BLaER1 treated with 17β-estradiol and CSF1 and Interleukin-3, amounts not matched to agents 10 nM and 100 nM (cell line): ENCODE data around the gene USP49.
"Not testable (repeated sequence)": the region's sequence is repeated elsewhere in the genome, so short reads cannot be mapped to it uniquely, and the experiment has no call there.

Source experiments
- H3K27ac ChIP-seq, 11 experiments: shearing (Covaris generic); formaldehyde crosslinking; 2 replicates each; pipeline ENCODE4 v1.8.1; 2022
- H3K27me3 ChIP-seq, 11 experiments: shearing (Covaris generic); formaldehyde crosslinking; 2 replicates each; pipeline ENCODE4 v1.8.1; 2022
- H3K36me3 ChIP-seq, 11 experiments: shearing (Covaris generic); formaldehyde crosslinking; 2 replicates each; pipeline ENCODE4 v1.8.1; 2022
- H3K4me1 ChIP-seq, 10 experiments: shearing (Covaris generic); formaldehyde crosslinking; 2 replicates each; pipeline ENCODE4 v1.8.1; 2022
- H3K4me2 ChIP-seq, 11 experiments: shearing (Covaris generic); formaldehyde crosslinking; 2 replicates each; pipeline ENCODE4 v1.8.1; 2022
- H3K4me3 ChIP-seq, 10 experiments: shearing (Covaris generic); formaldehyde crosslinking; 2 replicates each; pipeline ENCODE4 v1.8.1; 2022
- H3K9ac ChIP-seq, 11 experiments: shearing (Covaris generic); formaldehyde crosslinking; 2 replicates each; pipeline ENCODE4 v1.8.1; 2022
- H3K9me3 ChIP-seq, 11 experiments: shearing (Covaris generic); formaldehyde crosslinking; replicated peaks in 1 of 11; 2 replicates each; pipeline ENCODE4 v1.8.1; 2022
- H4K20me1 ChIP-seq, 11 experiments: shearing (Covaris generic); formaldehyde crosslinking; 2 replicates each; pipeline ENCODE4 v1.8.1; 2022
- Cebpa-rat ChIP-seq, 11 experiments: shearing (Covaris generic); IDR thresholded peaks; 2 replicates each; pipeline ENCODE4 v1.8.1; 2022

The USP49 gene

GRCh38 chr6:41822021-41822420 is 73.2 kb downstream of the USP49 start:
- H3K9me3 ChIP-seq: no peaks in the 10 kb centered on the region
- no peak overlapping the region for H3K27ac ChIP-seq
- H3K27me3 ChIP-seq: no peaks in the 10 kb centered on the region
- H4K20me1 ChIP-seq: no peaks in the 10 kb centered on the region
- H3K4me2 ChIP-seq: no peak overlapping the region
- no peak overlapping the region for H3K4me3 ChIP-seq
- H3K4me1 ChIP-seq: peaks cover 0 to 23% (median 0%) of the 10 kb centered on the region in 10 experiments; a peak in 6 of 20 replicates
- no peak overlapping the region for H3K9ac ChIP-seq
- no peak for TF ChIP-seq Cebpa-rat (IDR thresholded peaks at IDR 0.05)
- H3K36me3 ChIP-seq: peaks cover 0 to 58% (median 19%) of the 10 kb centered on the region in 11 experiments; a peak in 12 of 22 replicates

GRCh38 chr6:41821266-41821665 is 73.9 kb downstream of the USP49 start:
- peaks cover 0 to 58% (median 19%) of the 10 kb centered on the region in 11 experiments; a peak in 12 of 22 replicates for H3K36me3 ChIP-seq
- no peak overlapping the region for H3K9ac ChIP-seq
- H3K4me3 ChIP-seq: no peak overlapping the region
- no peak overlapping the region for H3K4me2 ChIP-seq
- no peaks in the 10 kb centered on the region for H4K20me1 ChIP-seq
- no peak overlapping the region for H3K27ac ChIP-seq
- peaks cover 0 to 23% (median 0%) of the 10 kb centered on the region in 10 experiments; a peak in 6 of 20 replicates for H3K4me1 ChIP-seq
- H3K9me3 ChIP-seq: no peaks in the 10 kb centered on the region
- no peak for TF ChIP-seq Cebpa-rat (IDR thresholded peaks at IDR 0.05)
- no peaks in the 10 kb centered on the region for H3K27me3 ChIP-seq

- Histone ChIP-seq H3K4me2 (no peak overlapping the region; a peak in 2 of 22 replicates), H3K36me3 (peaks cover 0 to 56% (median 19%) of the 10 kb centered on the region in 11 experiments; a peak in 12 of 22 replicates), H3K4me1 (0 out of 20 replicates have a peak, but pooled peaks cover 0 to 7% (median 0%) of the 10 kb centered on the region in 10 experiments), H3K9ac (no peak overlapping the region), H3K4me3 (no peak overlapping the region), H3K9me3 (no peaks in the 10 kb centered on the region), H3K27ac (no peak overlapping the region), H3K27me3 (no peaks in the 10 kb centered on the region), H4K20me1 (no peaks in the 10 kb centered on the region)
- no peak for TF ChIP-seq Cebpa-rat (IDR thresholded peaks at IDR 0.05)
Measured at GRCh38 chr6:41818271-41819054, 76.7 kb downstream of the USP49 start.

- Histone ChIP-seq H3K27ac (no peak overlapping the region), H3K36me3 (peaks cover 0 to 31% (median 11%) of the 10 kb centered on the region in 11 experiments; a peak in 10 of 22 replicates), H3K9ac (no peak overlapping the region), H3K27me3 (no peaks in the 10 kb centered on the region), H4K20me1 (no peaks in the 10 kb centered on the region), H3K4me3 (no peak overlapping the region), H3K4me1 (0 out of 20 replicates have a peak, but pooled peaks cover 0 to 7% (median 0%) of the 10 kb centered on the region in 10 experiments), H3K9me3 (no peaks in the 10 kb centered on the region), H3K4me2 (no peak overlapping the region)
- TF ChIP-seq Cebpa-rat (IDR thresholded peaks at IDR 0.05): no peak
Measured at GRCh38 chr6:41815587-41815986, 79.6 kb downstream of the USP49 start.

DNA sequence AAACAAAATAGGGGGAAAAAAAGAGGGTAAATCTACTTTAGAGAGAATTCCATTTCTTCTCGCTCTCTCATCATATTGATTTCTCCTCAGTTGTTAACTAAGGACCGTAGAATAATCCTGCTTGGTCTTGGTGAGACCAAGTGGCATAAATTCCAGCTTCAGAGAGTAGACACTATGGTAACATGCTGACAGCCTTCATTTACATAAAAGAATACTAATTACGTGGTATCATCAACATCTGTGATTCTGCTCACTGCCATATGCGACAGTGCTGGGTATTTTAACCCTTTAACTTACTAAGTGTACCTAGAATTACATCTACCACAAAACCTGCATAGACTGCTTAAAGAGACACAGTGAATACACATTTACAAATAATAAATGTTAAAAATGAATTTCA is 80.5 kb downstream of the USP49 start:
- Histone ChIP-seq H3K27me3 (no peaks in the 10 kb centered on the region), H3K4me2 (no peak overlapping the region), H3K4me3 (no peak overlapping the region), H3K9ac (no peak overlapping the region), H3K27ac (no peak overlapping the region), H3K4me1 (0 out of 20 replicates have a peak, but pooled peaks cover 0 to 7% (median 0%) of the 10 kb centered on the region in 10 experiments), H4K20me1 (no peaks in the 10 kb centered on the region), H3K36me3 (peaks cover 0 to 28% (median 9%) of the 10 kb centered on the region in 11 experiments; a peak in 10 of 22 replicates), H3K9me3 (no peaks in the 10 kb centered on the region)
- TF ChIP-seq Cebpa-rat (IDR thresholded peaks at IDR 0.05): no peak

DNA sequence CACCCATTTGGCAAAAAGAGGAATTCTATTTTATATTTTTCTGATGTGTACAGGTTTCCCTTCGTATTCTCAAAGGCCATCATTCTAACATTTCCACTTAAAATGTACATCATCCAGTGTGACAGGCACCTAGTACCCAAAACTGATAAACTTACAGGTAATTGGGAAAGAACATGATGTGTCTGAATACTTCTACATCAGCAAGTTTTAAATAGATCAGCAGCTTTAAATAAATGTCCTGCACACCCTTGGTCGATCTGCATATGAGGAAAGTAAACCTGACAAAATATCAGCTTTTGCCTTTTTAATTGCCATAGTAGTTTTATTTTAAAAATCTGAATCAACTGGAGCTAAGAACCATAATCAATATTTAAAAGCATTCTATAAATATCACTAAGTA is 81.2 kb downstream of the USP49 start:
- Histone ChIP-seq H3K36me3 (peaks cover 0 to 27% (median 9%) of the 10 kb centered on the region in 11 experiments; a peak in 10 of 22 replicates), H3K4me3 (no peak overlapping the region), H4K20me1 (no peaks in the 10 kb centered on the region), H3K27me3 (no peaks in the 10 kb centered on the region), H3K27ac (no peak overlapping the region), H3K4me2 (no peak overlapping the region), H3K9me3 (no peaks in the 10 kb centered on the region), H3K9ac (no peak overlapping the region), H3K4me1 (0 out of 20 replicates have a peak, but pooled peaks cover 0 to 5% (median 0%) of the 10 kb centered on the region in 10 experiments)
- no peak for TF ChIP-seq Cebpa-rat (IDR thresholded peaks at IDR 0.05)

- TF ChIP-seq Cebpa-rat (IDR thresholded peaks at IDR 0.05): no peak
- H3K9ac ChIP-seq: no peak overlapping the region
- H3K27ac ChIP-seq: no peak overlapping the region
Measured at GRCh38 chr6:41813469-41813868, 81.7 kb downstream of the USP49 start.

DNA sequence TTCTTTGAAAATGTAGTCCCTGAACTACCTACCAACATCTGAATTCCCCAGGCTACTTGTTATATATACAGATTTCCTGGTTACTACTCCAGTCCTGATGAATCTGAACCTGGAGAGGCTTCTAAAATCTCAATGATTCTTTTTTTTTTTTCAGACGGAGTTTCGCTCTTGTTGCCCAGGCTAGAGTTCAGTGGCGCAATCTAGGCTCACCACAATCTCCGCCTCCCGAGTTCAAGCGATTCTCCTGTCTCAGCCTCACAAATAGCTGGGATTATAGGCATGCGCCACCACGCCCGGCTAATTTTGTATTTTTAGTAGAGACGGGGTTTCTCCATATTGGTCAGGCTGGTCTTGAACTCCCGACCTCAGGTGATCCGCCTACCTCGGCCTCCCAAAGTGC is 83.2 kb downstream of the USP49 start:
- H3K9me3 ChIP-seq, H3K27ac ChIP-seq, H3K27me3 ChIP-seq, H3K4me1 ChIP-seq, H3K4me3 ChIP-seq, H3K4me2 ChIP-seq, H3K9ac ChIP-seq, H4K20me1 ChIP-seq: not testable (repeated sequence)
- H3K36me3 ChIP-seq: peaks cover 0 to 36% (median 4%) of the 10 kb centered on the region in 11 experiments; a peak in 10 of 22 replicates

More at GRCh38 chr6:41813469-41813868, 81.7 kb downstream of the USP49 start:
- 0 out of 20 replicates have a peak, but pooled peaks cover 0 to under 1% (median 0%) of the 10 kb centered on the region in 10 experiments for H3K4me1 ChIP-seq
- H3K27me3 ChIP-seq: no peaks in the 10 kb centered on the region
- H4K20me1 ChIP-seq: no peaks in the 10 kb centered on the region
- H3K36me3 ChIP-seq: peaks cover 0 to 24% (median 9%) of the 10 kb centered on the region in 11 experiments; a peak in 10 of 22 replicates
- no peaks in the 10 kb centered on the region for H3K9me3 ChIP-seq
- no peak overlapping the region for H3K4me3 ChIP-seq
- no peak overlapping the region for H3K4me2 ChIP-seq

DNA sequence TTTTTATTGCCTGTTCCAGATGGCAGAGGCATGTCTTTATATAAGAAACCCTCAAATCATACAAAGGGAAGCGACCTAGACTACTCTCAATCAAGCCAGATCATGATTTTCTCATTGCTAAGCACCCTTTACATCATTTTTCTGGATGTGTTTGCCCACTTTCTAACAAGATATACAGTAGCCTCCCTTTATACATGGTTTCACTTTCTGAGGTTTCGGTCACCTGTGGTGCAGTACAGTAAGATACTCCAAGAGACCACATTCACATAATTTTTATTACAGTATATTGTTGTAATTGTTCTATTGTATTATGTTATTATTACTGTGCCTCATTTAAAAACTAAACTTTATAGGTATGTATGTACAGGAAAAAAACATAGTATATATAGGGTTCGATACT is 84.1 kb downstream of the USP49 start:
- H3K9ac ChIP-seq: no peak overlapping the region
- no peak overlapping the region for H3K4me3 ChIP-seq
- peaks cover 0 to 3% (median 0%) of the 10 kb centered on the region in 11 experiments; a peak in 2 of 22 replicates for H4K20me1 ChIP-seq
- H3K4me1 ChIP-seq: no peaks in the 10 kb centered on the region
- no peaks in the 10 kb centered on the region for H3K9me3 ChIP-seq
- H3K36me3 ChIP-seq: peaks cover 6 to 44% (median 12%) of the 10 kb centered on the region in 11 experiments; a peak in 21 of 22 replicates
- no peak overlapping the region for H3K27ac ChIP-seq
- H3K27me3 ChIP-seq: no peaks in the 10 kb centered on the region
- H3K4me2 ChIP-seq: no peak overlapping the region
- no peak for TF ChIP-seq Cebpa-rat (IDR thresholded peaks at IDR 0.05)
